DOHH2 (cell line): Measurements from ENCODE around the gene STAT5B.

ENCODE experiments used
- CTCF ChIP-seq: fragments of 200-600 bp; sonication (generic); IDR thresholded peaks from one replicate; pipeline ENCODE4 v1.5.1; 2014; ENCODE audit warnings: antibody characterized with exemption, mild to moderate bottlenecking, low read depth, low read length; ENCODE audit not compliant: poor library complexity, severe bottlenecking
- EZH2phosphoT487 ChIP-seq: fragments of 200-600 bp; sonication (generic); IDR thresholded peaks from 2 replicates; pipeline ENCODE4 v1.6.1; 2017; ENCODE audit warnings: borderline replicate concordance, mild to moderate bottlenecking, antibody characterized with exemption, low read length, moderate library complexity, mixed read lengths

- TF ChIP-seq CTCF (no peak), EZH2phosphoT487 (no peak)
Measured at GRCh38 chr17:42309986-42310786, 34.0 kb upstream of the STAT5B start.
